ENCODE results near the gene KIN.
"Not testable (repeated sequence)": the region's sequence is repeated elsewhere in the genome, so short reads cannot be mapped to it uniquely, and the experiment has no call there.

KIN gene

GRCh38 chr10:7787150-7787856 is 490 bp downstream of the KIN start:
- H3K27ac ChIP-seq, result peak overlapping the region; percentile 78
- H3K4me3 ChIP-seq (ENCODE audit: low read depth, low read length), result peak overlapping the region; percentile 92
- in situ Hi-C loops (cut with HindIII; ENCODE audit: low pct_ligation_motif_present, low sequenced_read_pairs), result no loop called here
- H3K36me3 ChIP-seq (replicated peaks), result no peaks in the 10 kb centered on the region
- no peak for DNase-seq
- TF ChIP-seq CTCF (IDR thresholded peaks at IDR 0.05; ENCODE audit: low read depth, low read length, missing control alignments), result no peak
- H3K27me3 ChIP-seq (replicated peaks), result no peaks in the 10 kb centered on the region

- no peaks in the 10 kb centered on the region for H3K36me3 ChIP-seq (replicated peaks)
Observed at GRCh38 chr10:7786430-7786829, 1.4 kb downstream of the KIN start.

GRCh38 chr10:7782194-7782593 is 5.6 kb downstream of the KIN start:
- H3K4me3 ChIP-seq (ENCODE audit: low read depth, low read length); DNase-seq; H3K27ac ChIP-seq; H3K27me3 ChIP-seq (replicated peaks); in situ Hi-C loops (cut with HindIII; ENCODE audit: low pct_ligation_motif_present, low sequenced_read_pairs): not testable (repeated sequence)
- H3K36me3 ChIP-seq (replicated peaks), result peaks cover 13% of the 10 kb centered on the region

More at GRCh38 chr10:7786430-7786829, 1.4 kb downstream of the KIN start:
- Histone ChIP-seq H3K27ac (no peak overlapping the region), H3K4me3 (ENCODE audit: low read depth, low read length) (peak overlapping the region; percentile 92), H3K27me3 (replicated peaks) (no peaks in the 10 kb centered on the region)
- in situ Hi-C loops (cut with HindIII; ENCODE audit: low pct_ligation_motif_present, low sequenced_read_pairs), result no loop called here
- DNase-seq, result no peak
- TF ChIP-seq CTCF (IDR thresholded peaks at IDR 0.05; ENCODE audit: low read depth, low read length, missing control alignments), result no peak

GRCh38 chr10:7776777-7777176 is 11.0 kb downstream of the KIN start:
- no peaks in the 10 kb centered on the region for H3K27me3 ChIP-seq (replicated peaks)
- H3K4me3 ChIP-seq (ENCODE audit: low read depth, low read length), result no peak overlapping the region
- H3K36me3 ChIP-seq (replicated peaks), result peaks cover 28% of the 10 kb centered on the region
- DNase-seq, result no peak
- in situ Hi-C loops (cut with HindIII; ENCODE audit: low pct_ligation_motif_present, low sequenced_read_pairs), result no loop called here
- H3K27ac ChIP-seq, result no peak overlapping the region
- TF ChIP-seq CTCF (IDR thresholded peaks at IDR 0.05; ENCODE audit: low read depth, low read length, missing control alignments), result no peak

- in situ Hi-C loops (cut with HindIII; ENCODE audit: low pct_ligation_motif_present, low sequenced_read_pairs), result no loop called here
- no peak for TF ChIP-seq CTCF (IDR thresholded peaks at IDR 0.05; ENCODE audit: low read depth, low read length, missing control alignments)
Observed at GRCh38 chr10:7773845-7774801, 13.7 kb downstream of the KIN start.

GRCh38 chr10:7768417-7768816 is 19.4 kb downstream of the KIN start:
- no peaks in the 10 kb centered on the region for H3K27me3 ChIP-seq (replicated peaks)
- H3K36me3 ChIP-seq (replicated peaks), result peaks cover 28% of the 10 kb centered on the region
- no peak for DNase-seq
- no peak overlapping the region for H3K27ac ChIP-seq
- H3K4me3 ChIP-seq (ENCODE audit: low read depth, low read length), result no peak overlapping the region
- in situ Hi-C loops (cut with HindIII; ENCODE audit: low pct_ligation_motif_present, low sequenced_read_pairs), result no loop called here
- no peak for TF ChIP-seq CTCF (IDR thresholded peaks at IDR 0.05; ENCODE audit: low read depth, low read length, missing control alignments)

More at GRCh38 chr10:7773845-7774801, 13.7 kb downstream of the KIN start:
- Histone ChIP-seq H3K27me3 (replicated peaks) (no peaks in the 10 kb centered on the region), H3K27ac (no peak overlapping the region), H3K4me3 (ENCODE audit: low read depth, low read length) (no peak overlapping the region), H3K36me3 (replicated peaks) (peaks cover 28% of the 10 kb centered on the region)
- DNase-seq, result no peak

Data from brain microvascular endothelial cell (primary cell).